H1 (cell line): ENCODE data around the gene MED17. TPM values are rescaled to one million over a fixed set of nuclear protein-coding genes. Genes with fewer than 3 reads are reported as not detected.

Experiments used
- CREB1 ChIP-seq: IDR thresholded peaks from 2 replicates; pipeline ENCODE4 v1.6.1; 2012; ENCODE audit warnings: inconsistent platforms
- HDAC2 ChIP-seq, 2 experiments: fragments of 300-600 bp in 1 of 2; sonication (generic) in 1 of 2; IDR thresholded peaks; 2 replicates each; pipeline ENCODE4 v1.6.1; 2011 to 2012; ENCODE audit warnings: low read depth in 2 of 2, low read length in 2 of 2, mild to moderate bottlenecking in 2 of 2, moderate library complexity in 2 of 2, borderline replicate concordance in 1 of 2, inconsistent platforms in 1 of 2
- SUZ12 ChIP-seq: fragments of 200-600 bp; sonication (generic); IDR thresholded peaks from 2 replicates; pipeline ENCODE4 v1.6.1; 2012; ENCODE audit warnings: mild to moderate bottlenecking, inconsistent platforms, low read length, moderate library complexity, mixed read lengths
- TBP ChIP-seq: IDR thresholded peaks from 2 replicates; pipeline ENCODE4 v1.6.1; 2011; ENCODE audit warnings: low read depth, low read length, improper control_type of control experiment
- polyA plus RNA-seq, 7 experiments: library from polyadenylated mRNA; depleted of rRNA in 3 of 7; stranded (reverse) in 5 of 7; unstranded in 2 of 7; fragments of >200 nt in 5 of 7; fragments of 200-250 nt in 2 of 7; gene quantifications; 1 replicate in 5 of 7; 2 replicates in 1 of 7; 4 replicates in 1 of 7; pipeline versions ENCODE4 v1.2.1 to v1.2.3, GENCODE V29; 2011 to 2013; ENCODE audit warnings: missing spikeins in 2 of 7, mixed read lengths in 2 of 7
- total RNA-seq: library from RNA; stranded (reverse); fragmentation: NEBNext Ultra II Directional; extraction: Animal tissue kit (Norgen Biotek cat#: 25700); gene quantifications from 2 replicates; pipeline ENCODE4 v1.2.1, GENCODE V29; 2021

The MED17 gene
- total and polyA plus RNA-seq, 2 of the 8 experiments (the other 6 are each of a cell fraction or from before 2014, with no cell fraction given) = 8.8 to 33.7 TPM

GRCh38 chr11:93741094-93741881, 42.8 kb upstream of the MED17 start, which contains the start of the genes C11orf54 and TAF1D (continued):
- TF ChIP-seq SUZ12 = 0 out of 2 replicates have a peak, but pooled peaks have one; percentile 27
- TF ChIP-seq CREB1 = peak; percentile 77
- TF ChIP-seq TBP = peak; percentile 98
- TF ChIP-seq HDAC2 (IDR thresholded peaks at IDR 0.05; ENCODE audit: borderline replicate concordance in 1 of 2, low read depth in 2 of 2, low read length in 2 of 2) = peak; percentile 93 to 98; a peak in 3 of 4 replicates
